NCI-H226 (cell line): ENCODE data around the gene TMEM233.
A peak's percentile ranks its signal among the peaks of the same experiment; 100 is the strongest.
"Not testable (repeated sequence)": the region's sequence is repeated elsewhere in the genome, so short reads cannot be mapped to it uniquely, and the experiment has no call there.

Source experiments
- DNase-seq: peaks from one replicate; pipeline ENCODE4 v3.0.0-alpha.2; 2015

Gene TMEM233

GRCh38 chr12:119613319-119613936 lies 19.9 kb downstream of the TMEM233 start:
- peak; percentile 40 for DNase-seq

- DNase-seq: no peak
Measured at GRCh38 chr12:119614705-119615104, 21.1 kb downstream of the TMEM233 start.

DNA sequence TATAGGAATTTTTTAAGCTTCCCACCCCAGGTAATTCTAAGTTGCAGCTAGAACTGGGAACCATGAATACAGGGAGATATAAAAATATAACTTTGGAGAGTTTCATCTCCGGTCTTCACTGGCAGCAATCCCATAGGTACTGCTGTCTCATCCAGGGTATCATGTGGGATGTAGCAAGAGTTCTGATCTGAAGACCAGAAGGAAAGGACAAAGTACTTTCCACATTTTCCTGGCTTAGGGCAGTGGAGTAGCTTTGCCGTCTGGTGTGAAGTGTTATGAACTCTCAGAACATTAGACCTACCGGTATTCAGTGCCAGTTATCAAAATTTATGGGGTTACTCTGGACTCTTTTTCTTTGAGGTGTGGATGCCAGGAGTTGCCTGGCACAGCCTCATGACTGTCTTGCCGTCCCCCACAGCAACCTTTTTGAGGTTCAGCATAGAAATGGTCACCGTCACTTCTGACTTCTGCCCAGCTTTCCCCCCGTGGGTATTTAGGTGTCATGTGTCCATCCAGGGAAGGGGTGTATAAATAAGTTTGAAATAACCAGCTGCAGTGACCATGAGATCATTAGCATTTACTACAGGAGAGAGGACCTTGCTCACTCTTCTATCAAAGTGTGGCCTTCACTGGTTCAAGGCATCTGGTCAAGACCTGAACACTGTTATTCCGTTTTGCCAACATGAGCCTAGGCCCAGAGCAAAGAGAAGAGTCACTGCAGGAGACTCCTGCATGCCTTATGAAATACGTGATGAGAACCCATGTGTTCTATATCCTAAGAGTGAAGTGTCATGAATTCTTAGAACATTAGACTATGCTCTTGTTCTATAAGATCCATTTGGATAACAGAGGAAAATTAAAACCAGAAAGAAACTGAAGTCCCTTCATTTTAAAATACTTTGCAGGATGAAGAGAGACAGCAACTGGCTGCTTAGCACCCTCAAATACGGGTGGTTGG lies 22.2 kb downstream of the TMEM233 start:
- DNase-seq: no peak

DNA sequence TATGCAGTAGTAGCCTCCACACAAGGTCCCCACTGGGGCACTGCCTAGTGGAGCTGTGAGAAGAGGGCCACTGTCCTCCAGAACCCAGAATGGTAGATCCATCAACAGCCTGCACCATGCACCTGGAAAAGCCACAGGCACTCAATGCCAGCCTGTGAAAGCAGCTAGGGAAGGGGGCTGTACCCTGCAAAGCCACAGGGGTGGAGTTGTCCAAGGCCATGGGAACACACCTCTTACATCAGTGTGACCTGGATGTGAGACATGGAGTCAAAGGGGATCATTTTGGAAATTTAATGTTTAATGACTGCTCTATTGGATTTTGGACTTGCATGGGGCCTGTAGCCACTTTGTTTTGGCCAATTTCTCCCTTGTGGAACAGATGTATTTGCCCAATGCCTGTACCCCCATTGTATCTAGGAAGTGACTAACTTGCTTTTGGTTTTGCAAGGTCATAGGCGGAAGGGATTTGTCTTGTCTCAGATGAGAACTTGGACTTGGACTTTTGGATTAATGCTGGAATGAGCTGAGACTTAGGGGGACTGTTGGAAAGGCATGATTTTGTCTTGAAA lies 24.8 kb downstream of the TMEM233 start:
- DNase-seq: not testable (repeated sequence)

DNA sequence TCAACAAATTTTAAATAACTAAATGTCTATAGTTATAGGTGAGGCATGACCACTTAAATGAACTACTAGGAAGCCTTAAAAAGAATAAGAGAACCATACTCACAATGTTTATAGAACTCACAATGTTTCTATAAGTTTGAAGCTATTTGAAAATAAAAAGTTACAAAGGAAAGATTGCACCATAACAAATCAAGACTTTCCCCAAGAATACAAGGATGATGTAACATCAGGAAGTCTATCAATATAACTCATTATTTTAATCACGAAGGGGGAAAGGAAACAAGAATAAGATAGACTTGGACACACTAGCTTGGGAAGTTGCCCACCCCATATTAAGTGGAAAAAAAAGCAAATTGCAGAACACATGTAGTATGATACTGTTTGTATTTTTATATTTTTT lies 26.9 kb downstream of the TMEM233 start:
- no peak for DNase-seq

DNA sequence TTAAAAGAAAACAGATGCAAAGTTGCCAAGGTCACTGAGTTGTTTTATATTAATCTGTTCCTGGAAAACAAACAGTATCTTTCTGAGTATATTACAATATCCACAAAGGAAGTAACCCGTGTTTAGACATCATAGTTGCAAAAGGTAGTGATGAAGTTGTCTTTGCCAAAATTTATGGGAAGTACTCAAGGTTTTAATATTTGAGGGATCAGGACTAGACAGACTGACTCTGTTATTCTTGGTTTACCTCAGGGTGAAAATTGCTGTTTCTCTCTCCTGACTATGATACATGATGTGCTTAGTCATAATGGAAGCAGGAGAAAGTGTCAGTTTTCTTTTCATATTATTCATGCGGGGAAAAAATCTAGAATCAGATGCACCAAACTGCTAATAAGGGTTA lies 28.3 kb downstream of the TMEM233 start:
- no peak for DNase-seq

- DNase-seq: no peak
Measured at GRCh38 chr12:119624966-119625365, 31.4 kb downstream of the TMEM233 start.

- no peak for DNase-seq
Measured at GRCh38 chr12:119627019-119627643, 33.6 kb downstream of the TMEM233 start.

DNA sequence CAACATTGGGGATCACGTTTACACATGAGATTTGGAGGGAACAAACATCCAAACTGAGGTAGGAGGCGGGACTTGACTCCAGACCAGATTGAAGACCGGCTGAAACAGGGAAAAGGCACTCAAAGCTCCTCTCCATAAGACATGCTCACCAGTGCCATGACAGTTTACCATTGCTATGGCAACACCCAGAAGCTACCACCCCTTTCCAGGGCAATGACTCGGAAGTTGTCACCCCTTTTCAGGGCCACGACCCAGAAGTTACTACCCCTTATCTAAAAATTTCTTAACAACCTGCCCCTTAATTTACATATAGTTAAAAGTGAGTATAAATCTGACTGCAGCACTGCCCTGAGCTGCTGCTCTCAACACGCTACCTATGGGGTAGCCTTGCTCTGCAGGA lies 34.1 kb downstream of the TMEM233 start:
- no peak for DNase-seq

DNA sequence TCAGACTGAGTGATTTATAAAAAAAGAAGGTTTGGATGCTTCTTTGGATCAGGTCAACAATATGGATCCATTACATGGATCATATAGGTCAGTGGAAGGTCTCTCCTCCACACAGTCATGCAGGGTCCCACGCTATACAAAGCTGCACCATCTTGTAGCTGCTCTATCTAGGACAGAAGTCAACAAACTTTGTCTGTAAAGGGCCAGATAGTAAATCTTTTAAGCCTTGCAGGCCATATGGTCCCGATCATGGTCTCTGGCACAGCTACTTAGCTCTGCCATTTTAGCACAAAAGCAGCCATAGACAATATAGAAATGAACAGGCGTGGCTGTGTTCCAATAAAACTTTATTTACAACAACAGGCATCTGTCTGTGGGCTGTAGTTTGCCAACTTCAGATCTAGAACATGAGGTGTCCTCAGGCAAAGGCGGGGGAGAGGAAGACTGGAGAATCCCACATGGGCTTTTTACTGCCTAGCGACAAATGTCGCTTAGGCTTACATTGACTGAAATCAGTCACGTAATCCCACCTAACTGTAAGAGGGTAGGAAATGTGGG lies 36.7 kb downstream of the TMEM233 start:
- DNase-seq: no peak

DNA sequence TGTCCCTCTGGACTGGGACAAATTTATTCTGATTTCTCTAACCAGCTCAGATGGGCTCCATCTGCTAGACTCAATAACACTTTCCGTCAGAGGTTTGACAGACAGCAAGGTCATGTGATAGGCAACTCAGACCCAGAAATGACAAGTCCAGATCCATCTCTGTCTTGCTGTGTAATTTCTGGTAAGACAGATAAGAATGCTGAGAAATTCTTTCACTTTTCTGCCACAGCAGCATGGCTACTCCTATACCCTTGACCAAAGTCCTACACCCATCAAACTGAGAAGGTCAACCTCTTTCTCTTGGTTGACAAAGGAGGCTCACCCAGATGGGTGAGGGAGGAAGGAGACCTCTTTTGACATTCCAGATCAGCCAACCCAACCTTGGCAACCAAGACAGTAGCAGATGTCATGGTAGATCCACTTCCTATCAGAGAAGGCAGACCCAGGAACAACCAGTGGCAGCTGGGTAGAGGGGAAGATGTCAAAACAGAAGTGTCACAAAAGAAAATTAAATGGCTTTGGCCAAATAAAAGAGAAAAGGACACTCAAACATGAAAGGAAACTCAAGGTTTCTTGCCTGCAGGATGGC lies 37.5 kb downstream of the TMEM233 start:
- DNase-seq: no peak

GRCh38 chr12:119631930-119632678 lies 38.5 kb downstream of the TMEM233 start:
- DNase-seq: no peak

GRCh38 chr12:119634743-119635142 lies 41.2 kb downstream of the TMEM233 start:
- no peak for DNase-seq

- DNase-seq: no peak
Measured at GRCh38 chr12:119642986-119643385, 49.4 kb downstream of the TMEM233 start.

DNA sequence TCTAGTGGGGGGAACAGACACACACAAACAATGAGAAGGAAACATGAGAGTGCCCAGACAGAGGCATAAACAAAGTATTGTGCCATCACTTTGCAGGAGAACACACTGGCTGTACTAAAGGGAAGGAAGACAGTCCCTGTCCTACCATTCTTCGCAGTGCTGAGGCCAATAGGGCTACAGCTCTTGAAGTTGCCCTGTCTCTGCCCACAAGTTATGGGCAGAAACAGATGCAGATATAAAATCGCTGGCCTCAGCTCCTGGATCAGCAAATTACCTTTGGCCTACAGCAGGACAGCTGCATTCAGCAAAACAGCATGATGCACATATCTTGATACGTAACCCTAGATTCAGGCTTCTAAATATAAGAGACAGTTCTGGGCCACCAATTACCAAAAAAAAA lies 51.4 kb downstream of the TMEM233 start:
- no peak for DNase-seq

- DNase-seq: no peak
Measured at GRCh38 chr12:119645535-119646059, 52.0 kb downstream of the TMEM233 start.

- no peak for DNase-seq
Measured at GRCh38 chr12:119649202-119649808, 55.7 kb downstream of the TMEM233 start.

GRCh38 chr12:119652665-119653064 lies 59.1 kb downstream of the TMEM233 start:
- no peak for DNase-seq

- DNase-seq: not testable (repeated sequence)
Measured at GRCh38 chr12:119657001-119657400, 63.4 kb downstream of the TMEM233 start.

- not testable (repeated sequence) for DNase-seq
Measured at GRCh38 chr12:119658166-119658565, 64.6 kb downstream of the TMEM233 start.

DNA sequence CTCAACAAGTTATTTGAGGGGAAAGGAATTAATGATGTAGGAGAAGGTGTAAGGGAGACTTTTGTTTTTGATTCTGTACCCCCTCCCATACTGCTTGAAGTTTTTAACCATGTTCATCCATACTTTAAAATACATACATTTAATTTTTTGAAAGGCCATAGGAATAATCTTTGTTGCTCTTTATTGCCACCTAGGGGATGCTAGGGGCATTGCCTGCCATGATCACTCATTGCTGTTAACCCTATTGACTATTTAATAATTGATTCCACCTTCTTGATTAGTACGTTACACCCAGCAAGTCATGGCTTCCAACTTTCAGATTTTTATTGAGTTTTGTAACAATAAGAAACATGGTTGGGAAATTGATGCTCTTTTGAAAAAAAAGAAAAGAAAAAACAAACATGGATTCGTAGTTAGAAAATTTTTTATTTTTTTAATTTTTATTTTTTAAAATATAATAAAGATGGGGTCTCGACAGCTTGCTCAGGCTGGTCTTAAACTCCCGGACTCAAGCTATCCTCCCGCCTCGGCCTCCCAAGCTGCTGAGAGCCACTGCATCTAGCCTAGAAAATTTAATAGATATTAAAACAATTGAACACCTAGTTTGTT lies 65.8 kb downstream of the TMEM233 start:
- DNase-seq: no peak
